Keratinocyte (primary cell): ENCODE data around the gene VSIR. TPM values are rescaled to one million over a fixed set of nuclear protein-coding genes. Genes with fewer than 3 reads are reported as not detected.

Experiments
- DNase-seq: peaks from one replicate; pipeline ENCODE4 v3.0.0-alpha.2; 2011; ENCODE audit warnings: low read depth, missing footprints, low spot score
- FAIRE-seq: peaks from 2 replicates; lab custom pipeline; 2011; peaks lifted over from hg19 to GRCh38; lab: Jason Lieb, UNC
- H2AFZ ChIP-seq: 2 replicates; pipeline ENCODE4 v1.6.0; 2012; ENCODE audit warnings: low read length, control low read depth, inconsistent platforms; ENCODE audit not compliant: control insufficient read depth
- H3K27ac ChIP-seq: 2 replicates; pipeline ENCODE4 v1.5.1; 2011; ENCODE audit warnings: low read length; ENCODE audit not compliant: control insufficient read depth, insufficient read depth
- H3K27me3 ChIP-seq: 3 replicates; pipeline ENCODE4 v1.6.0; 2011; ENCODE audit warnings: low read length; ENCODE audit not compliant: control insufficient read depth, insufficient read depth; ENCODE audit errors: extremely low read depth
- H3K36me3 ChIP-seq, 2 experiments: 2 replicates in 1 of 2; 3 replicates in 1 of 2; pipeline ENCODE4 v1.5.1; 2011; ENCODE audit warnings: low read length in 2 of 2, mild to moderate bottlenecking in 1 of 2; ENCODE audit not compliant: control insufficient read depth in 2 of 2, insufficient read depth in 2 of 2; ENCODE audit errors: extremely low read depth in 1 of 2
- H3K4me1 ChIP-seq: 3 replicates; pipeline ENCODE4 v1.5.1; 2011; ENCODE audit warnings: low read length; ENCODE audit not compliant: control insufficient read depth, insufficient read depth; ENCODE audit errors: extremely low read depth
- H3K4me2 ChIP-seq: 3 replicates; pipeline ENCODE4 v1.6.0; 2011; ENCODE audit warnings: low read depth, low read length; ENCODE audit not compliant: control insufficient read depth, insufficient read depth; ENCODE audit errors: extremely low read depth
- H3K4me3 ChIP-seq, 3 experiments: fragments of 200-600 bp in 1 of 3; sonication (generic) in 1 of 3; 2 replicates in 2 of 3; 3 replicates in 1 of 3; pipeline ENCODE4 v1.5.1; 2011 to 2016; ENCODE audit warnings: low read length in 3 of 3, mild to moderate bottlenecking in 3 of 3, control low read depth in 2 of 3, inconsistent platforms in 1 of 3, low read depth in 1 of 3, mixed read lengths in 1 of 3, mixed run types in 1 of 3, moderate library complexity in 1 of 3; ENCODE audit not compliant: control insufficient read depth in 2 of 3, insufficient read depth in 2 of 3; ENCODE audit errors: extremely low read depth in 1 of 3
- H3K79me2 ChIP-seq: 2 replicates; pipeline ENCODE4 v1.6.0; 2012; ENCODE audit warnings: low read length; ENCODE audit not compliant: control insufficient read depth, insufficient read depth
- H3K9ac ChIP-seq: 3 replicates; pipeline ENCODE4 v1.6.0; 2011; ENCODE audit warnings: low read length; ENCODE audit not compliant: control insufficient read depth, insufficient read depth; ENCODE audit errors: extremely low read depth
- H3K9me1 ChIP-seq: 3 replicates; pipeline ENCODE4 v1.6.0; 2011; ENCODE audit warnings: low read length; ENCODE audit not compliant: control insufficient read depth, insufficient read depth; ENCODE audit errors: extremely low read depth
- H3K9me3 ChIP-seq: 2 replicates; pipeline ENCODE4 v1.5.1; 2012; ENCODE audit warnings: low read depth, low read length; ENCODE audit not compliant: control insufficient read depth
- H4K20me1 ChIP-seq: 3 replicates; pipeline ENCODE4 v1.6.0; 2011; ENCODE audit warnings: low read length; ENCODE audit not compliant: control insufficient read depth, insufficient read depth; ENCODE audit errors: extremely low read depth
- EZH2 ChIP-seq: IDR thresholded peaks from one replicate; pipeline ENCODE4 v1.6.1; 2012; ENCODE audit warnings: inconsistent platforms, mild to moderate bottlenecking, low read length, moderate library complexity
- dilution Hi-C: fragments of 300-500 bp; cut with MboI; formaldehyde crosslinking; loops from one replicate; pipeline ENCODE4 v1.7.0; 2020; ENCODE audit warnings: low sequenced_read_pairs; ENCODE audit not compliant: extremely low pct_ligation_motif_present
- polyA plus RNA-seq, 5 experiments: library from polyadenylated mRNA; depleted of rRNA in 3 of 5; stranded (reverse) in 3 of 5; stranded (forward) in 1 of 5; unstranded in 1 of 5; fragments of >200 nt; gene quantifications; 1 replicate in 1 of 5; 2 replicates in 3 of 5; 3 replicates in 1 of 5; pipeline versions ENCODE4 v1.2.1 to v1.2.3, GENCODE V29; 2011 to 2012; ENCODE audit warnings: missing spikeins in 2 of 5, low read depth in 1 of 5, low replicate concordance in 1 of 5
- TF ChIP-seq, protein P1 (sequence below), 3 experiments: IDR thresholded peaks in 1 of 3; conservative IDR thresholded peaks in 1 of 3; optimal IDR thresholded peaks in 1 of 3; 2 replicates in 2 of 3; 3 replicates in 1 of 3; pipeline versions ENCODE3 to v1.5.1; 2011; ENCODE audit warnings: low read length in 3 of 3, mild to moderate bottlenecking in 3 of 3, moderate library complexity in 2 of 3, control low read depth in 1 of 3, inconsistent platforms in 1 of 3; ENCODE audit not compliant: insufficient read depth in 2 of 3; ENCODE audit errors: extremely low read depth in 1 of 3

Gene VSIR
- polyA plus RNA-seq, 1 donor (not counting 4 experiments of a cell fraction or from before 2014, with no cell fraction given), result 8.1 TPM

DNA sequence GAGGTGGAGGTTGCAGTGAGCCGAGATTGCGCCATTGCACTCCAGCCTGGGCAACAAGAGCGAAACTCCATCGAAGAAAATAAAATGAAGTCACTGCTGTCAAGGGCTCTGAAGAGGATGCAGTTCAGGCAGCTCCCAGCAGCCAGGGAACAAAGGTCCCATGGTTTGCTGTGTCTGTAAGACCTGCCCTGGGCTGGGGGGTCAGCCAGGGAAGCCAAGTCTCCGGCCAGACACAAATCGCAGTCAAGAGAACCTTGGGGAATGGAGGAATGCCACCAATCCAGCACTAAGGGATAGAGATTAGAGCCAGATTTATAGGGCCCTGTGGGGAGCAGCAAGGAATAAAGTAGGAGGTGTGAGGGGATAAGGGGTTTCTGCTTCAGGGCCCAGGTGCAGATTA lies 28.9 kb upstream of the VSIR start:
- TF ChIP-seq EZH2, result no peak
- TF ChIP-seq, protein P1, sequence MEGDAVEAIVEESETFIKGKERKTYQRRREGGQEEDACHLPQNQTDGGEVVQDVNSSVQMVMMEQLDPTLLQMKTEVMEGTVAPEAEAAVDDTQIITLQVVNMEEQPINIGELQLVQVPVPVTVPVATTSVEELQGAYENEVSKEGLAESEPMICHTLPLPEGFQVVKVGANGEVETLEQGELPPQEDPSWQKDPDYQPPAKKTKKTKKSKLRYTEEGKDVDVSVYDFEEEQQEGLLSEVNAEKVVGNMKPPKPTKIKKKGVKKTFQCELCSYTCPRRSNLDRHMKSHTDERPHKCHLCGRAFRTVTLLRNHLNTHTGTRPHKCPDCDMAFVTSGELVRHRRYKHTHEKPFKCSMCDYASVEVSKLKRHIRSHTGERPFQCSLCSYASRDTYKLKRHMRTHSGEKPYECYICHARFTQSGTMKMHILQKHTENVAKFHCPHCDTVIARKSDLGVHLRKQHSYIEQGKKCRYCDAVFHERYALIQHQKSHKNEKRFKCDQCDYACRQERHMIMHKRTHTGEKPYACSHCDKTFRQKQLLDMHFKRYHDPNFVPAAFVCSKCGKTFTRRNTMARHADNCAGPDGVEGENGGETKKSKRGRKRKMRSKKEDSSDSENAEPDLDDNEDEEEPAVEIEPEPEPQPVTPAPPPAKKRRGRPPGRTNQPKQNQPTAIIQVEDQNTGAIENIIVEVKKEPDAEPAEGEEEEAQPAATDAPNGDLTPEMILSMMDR (optimal IDR thresholded peaks at IDR 0.05 in 1 of 3, IDR thresholded peaks at IDR 0.05 in 1 of 3, conservative IDR thresholded peaks at IDR 0.05 in 1 of 3; ENCODE audit: extremely low read depth in 1 of 3, insufficient read depth in 2 of 3, low read length in 3 of 3), result no peak
- no peak overlapping the region for H3K4me3 ChIP-seq
- H3K9ac ChIP-seq, result no peak overlapping the region
- H3K79me2 ChIP-seq, result no peaks in the 10 kb centered on the region
- H3K36me3 ChIP-seq, result no peaks in the 10 kb centered on the region
- dilution Hi-C loops, result no loop called here
- H3K27ac ChIP-seq, result no peak overlapping the region
- no peaks in the 10 kb centered on the region for H3K4me1 ChIP-seq
- H3K4me2 ChIP-seq, result no peak overlapping the region
- FAIRE-seq (no peak), DNase-seq (no peak)
- H3K9me1 ChIP-seq, result no peaks in the 10 kb centered on the region
- peaks cover 2% of the 10 kb centered on the region for H4K20me1 ChIP-seq
- no peaks in the 10 kb centered on the region for H3K9me3 ChIP-seq
- H3K27me3 ChIP-seq, result peaks cover 12% of the 10 kb centered on the region
- no peak overlapping the region for H2AFZ ChIP-seq

DNA sequence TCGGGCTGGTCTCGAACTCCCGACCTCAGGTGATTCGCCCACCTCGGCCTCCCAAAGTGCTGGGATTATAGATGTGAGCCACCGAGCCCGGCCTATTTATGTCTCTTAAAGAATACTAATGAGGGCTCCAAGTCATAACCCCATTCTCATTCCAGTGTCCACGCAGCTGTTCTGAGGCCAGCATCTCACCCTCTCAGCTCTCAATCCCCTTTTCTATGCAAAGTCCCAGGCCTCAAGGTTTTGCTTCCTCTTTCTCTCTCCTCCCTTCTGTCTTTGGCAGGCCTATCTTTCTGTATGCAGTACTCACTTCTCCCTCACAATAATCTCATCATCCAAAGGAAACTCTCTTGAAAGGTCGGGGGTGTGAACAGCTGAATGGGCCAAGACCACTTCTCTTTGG lies 28.0 kb upstream of the VSIR start:
- H3K9me3 ChIP-seq, result no peaks in the 10 kb centered on the region
- H4K20me1 ChIP-seq, result peaks cover 2% of the 10 kb centered on the region
- H3K27ac ChIP-seq, result no peak overlapping the region
- H2AFZ ChIP-seq, result no peak overlapping the region
- TF ChIP-seq, protein P1 (optimal IDR thresholded peaks at IDR 0.05 in 1 of 3, IDR thresholded peaks at IDR 0.05 in 1 of 3, conservative IDR thresholded peaks at IDR 0.05 in 1 of 3; ENCODE audit: extremely low read depth in 1 of 3, insufficient read depth in 2 of 3, low read length in 3 of 3), result no peak
- no peak for TF ChIP-seq EZH2
- no peaks in the 10 kb centered on the region for H3K9me1 ChIP-seq
- H3K4me3 ChIP-seq, result no peak overlapping the region
- no peaks in the 10 kb centered on the region for H3K4me1 ChIP-seq
- no peaks in the 10 kb centered on the region for H3K79me2 ChIP-seq
- H3K4me2 ChIP-seq, result no peak overlapping the region
- no peak for FAIRE-seq
- dilution Hi-C loops, result no loop called here
- no peak overlapping the region for H3K9ac ChIP-seq
- peaks cover 15% of the 10 kb centered on the region for H3K27me3 ChIP-seq
- no peak for DNase-seq
- H3K36me3 ChIP-seq, result no peaks in the 10 kb centered on the region
